HG03565 (cell line): Measurements from ENCODE around the gene OR2AG1.

Experiments used
- ATAC-seq: cut with Tn5 transposase; IDR thresholded peaks from one replicate; pipeline ENCODE4 v1.9.1; 2021; ENCODE audit warnings: mild to moderate bottlenecking, moderate library complexity; ENCODE audit not compliant: unreplicated experiment

OR2AG1 gene, protein sequence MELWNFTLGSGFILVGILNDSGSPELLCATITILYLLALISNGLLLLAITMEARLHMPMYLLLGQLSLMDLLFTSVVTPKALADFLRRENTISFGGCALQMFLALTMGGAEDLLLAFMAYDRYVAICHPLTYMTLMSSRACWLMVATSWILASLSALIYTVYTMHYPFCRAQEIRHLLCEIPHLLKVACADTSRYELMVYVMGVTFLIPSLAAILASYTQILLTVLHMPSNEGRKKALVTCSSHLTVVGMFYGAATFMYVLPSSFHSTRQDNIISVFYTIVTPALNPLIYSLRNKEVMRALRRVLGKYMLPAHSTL

DNA sequence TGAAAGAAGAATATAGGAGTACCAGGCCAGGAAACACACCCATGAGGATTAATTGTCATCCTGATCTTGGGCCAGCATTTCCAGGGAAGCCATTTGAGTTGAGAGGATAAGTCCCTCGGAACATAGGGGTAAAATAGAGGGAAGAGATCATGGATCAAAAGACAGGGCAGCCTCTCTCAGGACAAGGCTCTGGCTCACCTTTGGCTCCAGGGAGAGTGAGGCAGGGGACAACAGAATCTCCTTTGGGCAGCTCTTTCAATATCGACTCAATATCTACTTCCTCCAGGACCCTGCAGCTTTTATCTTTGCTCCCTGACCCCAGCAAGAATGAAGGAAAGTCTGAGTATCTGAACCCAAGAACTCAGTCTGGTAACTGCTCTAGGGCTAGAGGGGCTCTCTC lies at the start of gene OR2AG1:
OR2AG1 (plus strand) TSS at position 301 of the 400 bp plus-strand sequence. CDS start 2,018 bp downstream, outside the sequence.
- ATAC-seq, result no peak

DNA sequence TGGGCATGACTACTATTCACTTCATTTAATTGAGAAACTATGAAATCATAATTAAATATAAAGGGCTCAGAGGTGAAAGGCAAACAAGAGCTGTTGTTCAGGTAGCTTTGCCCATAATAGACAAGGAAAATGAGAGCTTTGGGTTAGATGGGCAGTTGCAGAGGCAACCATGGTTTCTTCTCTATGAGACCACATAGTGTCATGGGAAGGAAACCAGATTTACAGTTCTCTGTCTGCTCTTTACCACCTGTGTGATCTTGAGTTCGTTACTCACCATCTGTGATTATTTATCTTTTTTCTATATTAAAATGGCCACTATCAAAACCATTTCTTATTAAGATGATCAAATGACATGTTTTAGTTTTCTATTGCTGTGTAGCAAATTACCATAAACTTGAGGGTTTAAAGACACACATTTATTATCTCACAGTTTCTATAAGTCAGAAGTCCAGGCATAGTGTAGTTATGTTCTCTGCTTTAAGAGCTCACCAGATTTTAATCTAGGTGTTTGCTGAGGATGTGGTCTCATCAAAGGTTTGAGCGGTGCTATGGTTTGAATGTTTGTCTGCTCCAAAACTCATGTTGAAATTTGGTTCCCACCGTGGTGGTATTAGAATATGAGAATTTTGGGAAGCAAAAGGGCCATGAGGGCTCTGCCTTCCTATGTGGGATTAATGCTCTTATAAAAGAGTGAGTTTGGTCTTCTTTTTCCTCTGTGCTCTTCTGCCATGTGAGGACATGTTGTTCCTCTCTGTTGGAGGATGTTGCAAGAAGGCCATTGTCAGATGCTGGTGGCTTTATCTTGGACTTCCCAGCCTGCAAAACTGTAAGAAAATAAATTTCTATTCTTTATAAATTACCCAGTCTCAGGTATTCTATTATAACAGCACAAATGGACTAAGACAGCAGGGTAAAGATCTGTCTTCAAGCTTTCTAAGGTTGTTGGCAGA lies 49.2 kb upstream of the OR2AG1 start:
- ATAC-seq, result no peak

DNA sequence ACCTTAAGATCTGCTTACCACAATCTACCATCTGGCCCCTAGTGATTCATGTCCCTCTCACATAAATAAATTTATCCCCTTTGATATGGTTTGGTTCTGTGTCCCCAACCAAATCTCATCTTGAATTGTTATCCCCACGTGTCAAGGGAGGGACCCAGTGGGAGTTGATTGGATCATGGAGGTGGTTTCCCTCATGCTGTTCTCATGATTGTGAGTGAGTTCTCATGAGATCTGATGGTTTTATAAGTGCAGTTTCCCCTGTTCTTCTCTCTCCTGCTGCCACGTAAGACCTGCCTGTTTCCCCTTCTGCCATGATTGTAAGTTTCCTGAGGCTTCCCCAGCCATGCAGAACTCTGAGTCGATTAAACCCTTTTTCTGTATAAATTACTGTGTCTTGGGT lies 48.2 kb upstream of the OR2AG1 start:
- no peak for ATAC-seq

DNA sequence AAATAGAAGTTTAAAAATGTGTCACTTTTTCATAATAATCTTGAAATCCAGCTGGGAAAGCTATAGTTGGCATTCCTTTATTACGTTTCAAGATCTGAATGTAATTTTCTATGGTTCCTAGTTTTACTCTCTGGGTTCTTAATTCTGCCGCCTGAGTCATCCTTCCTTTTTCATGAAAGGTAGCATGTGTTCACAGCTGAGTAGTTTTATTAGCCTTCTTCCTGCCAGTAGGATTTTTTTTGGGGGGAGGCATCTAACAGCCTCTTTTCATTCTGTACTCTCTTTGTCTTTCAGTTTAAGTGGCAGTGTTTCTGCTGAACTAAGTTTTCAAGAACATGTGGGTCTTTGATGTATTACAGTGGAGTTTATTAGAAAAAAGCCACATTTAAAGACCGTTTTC lies 47.5 kb upstream of the OR2AG1 start:
- no peak for ATAC-seq

DNA sequence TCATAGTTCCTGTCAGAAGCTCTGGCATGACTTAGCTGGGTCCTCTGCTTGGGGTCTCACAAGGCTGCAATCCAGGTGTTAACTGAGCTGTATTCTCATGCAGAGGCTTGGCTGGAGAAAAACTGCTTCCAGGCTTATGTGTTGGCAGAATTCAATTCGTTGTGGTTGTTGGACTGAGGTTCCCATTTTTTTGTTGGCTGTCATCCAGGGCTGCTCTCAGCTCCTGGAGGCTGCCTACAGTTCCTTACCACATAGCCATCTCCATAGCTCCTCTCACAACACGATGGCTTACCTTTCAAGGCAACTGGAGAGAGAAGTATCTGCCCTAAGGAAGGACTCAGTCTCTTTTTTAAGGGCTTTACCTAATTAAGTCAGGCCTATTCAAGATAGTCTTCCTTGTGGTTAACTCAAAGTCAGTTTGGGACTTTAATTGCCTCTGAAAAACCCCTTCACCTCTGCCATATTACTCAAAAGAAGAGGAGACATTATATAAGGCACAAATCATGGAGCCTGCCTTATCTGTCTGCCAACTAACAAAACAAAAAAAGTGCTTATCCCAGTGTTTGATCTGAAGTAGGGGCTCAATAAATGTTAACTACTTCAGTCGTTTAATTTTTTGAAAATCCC lies 46.2 kb upstream of the OR2AG1 start:
- ATAC-seq, result no peak

DNA sequence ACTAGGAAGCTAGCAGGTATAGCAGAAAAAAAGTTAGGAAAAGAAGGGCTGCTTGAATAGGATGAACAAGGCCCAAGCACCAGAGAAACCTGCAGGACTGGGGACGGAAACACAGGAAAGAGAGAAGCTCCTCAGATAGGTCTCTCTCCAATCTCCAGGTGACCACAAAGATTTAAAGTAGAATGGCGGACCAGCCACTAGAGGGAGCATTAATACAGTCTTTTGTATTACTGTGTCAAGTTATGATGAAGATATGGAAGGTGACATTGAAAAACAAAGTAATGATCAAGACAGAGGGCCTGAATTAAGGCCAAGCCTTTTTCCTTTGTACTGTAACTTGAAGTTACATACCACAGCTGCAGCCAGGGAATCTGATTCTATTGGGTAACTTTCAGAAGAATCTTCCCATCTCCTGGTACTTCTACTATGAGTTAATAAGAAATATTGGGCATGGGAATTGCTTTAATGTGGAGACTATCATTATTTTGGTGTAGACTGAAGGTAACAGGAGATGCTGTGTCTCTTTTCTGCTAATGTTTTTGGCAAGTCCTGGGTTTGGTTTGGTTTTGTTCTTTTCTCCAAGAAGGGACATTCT lies 44.9 kb upstream of the OR2AG1 start:
- ATAC-seq, result peak; percentile 72

DNA sequence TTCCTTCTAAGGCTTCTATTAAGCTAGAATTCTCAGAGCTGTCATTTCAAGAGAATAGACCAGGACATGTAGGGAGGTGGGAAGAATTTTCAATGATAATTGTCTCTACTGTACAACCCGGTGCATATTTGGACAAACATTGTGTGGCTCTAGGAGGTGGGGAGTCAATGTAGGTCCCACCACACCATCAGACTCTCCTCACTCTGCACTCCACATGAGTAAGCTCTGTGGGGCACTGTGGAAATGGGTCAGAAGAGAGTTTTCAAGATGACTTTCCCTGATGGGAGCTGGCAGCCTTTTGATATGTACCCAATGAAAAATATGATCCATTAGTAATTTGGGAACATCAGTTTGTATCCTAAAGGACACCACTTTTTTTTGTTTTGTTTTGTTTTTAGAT lies 44.2 kb upstream of the OR2AG1 start:
- no peak for ATAC-seq

DNA sequence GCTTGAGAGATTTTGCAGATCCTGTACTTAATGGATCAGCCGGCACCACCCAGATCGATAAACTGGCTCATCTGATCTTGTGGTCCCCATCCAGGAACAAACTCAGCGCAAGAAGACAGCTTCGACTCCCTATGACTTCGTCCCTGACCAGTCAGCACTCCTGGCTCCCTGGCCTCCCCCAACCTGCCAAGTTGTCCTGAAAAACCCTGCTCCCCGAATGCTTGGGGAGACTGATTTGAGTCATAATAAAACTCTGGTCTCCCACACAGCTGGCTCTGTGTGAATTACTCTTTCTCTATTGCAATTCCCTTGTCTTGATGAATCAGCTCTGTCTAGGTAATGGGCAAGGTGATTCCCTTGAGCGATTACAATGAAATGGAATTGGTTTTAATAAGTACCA lies 40.6 kb upstream of the OR2AG1 start:
- ATAC-seq, result no peak

DNA sequence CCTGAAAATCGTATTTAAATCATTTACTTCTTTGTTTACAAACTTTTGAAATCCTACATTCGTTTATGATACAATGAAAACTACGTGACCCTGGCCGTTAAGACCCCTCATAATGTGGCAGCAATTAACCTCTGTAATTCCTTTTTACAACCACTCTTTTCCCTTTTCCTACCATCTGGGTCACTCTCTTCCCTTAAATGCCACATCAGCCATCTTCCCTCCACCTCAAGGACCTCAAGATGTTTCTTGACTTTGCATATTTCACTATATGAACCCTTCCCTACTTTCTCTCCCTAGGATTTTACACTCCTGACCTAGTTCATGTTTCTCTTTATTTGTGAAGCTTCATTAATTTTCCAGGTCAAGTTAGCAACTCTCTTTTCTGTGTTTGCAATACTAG lies 37.8 kb upstream of the OR2AG1 start:
- no peak for ATAC-seq

DNA sequence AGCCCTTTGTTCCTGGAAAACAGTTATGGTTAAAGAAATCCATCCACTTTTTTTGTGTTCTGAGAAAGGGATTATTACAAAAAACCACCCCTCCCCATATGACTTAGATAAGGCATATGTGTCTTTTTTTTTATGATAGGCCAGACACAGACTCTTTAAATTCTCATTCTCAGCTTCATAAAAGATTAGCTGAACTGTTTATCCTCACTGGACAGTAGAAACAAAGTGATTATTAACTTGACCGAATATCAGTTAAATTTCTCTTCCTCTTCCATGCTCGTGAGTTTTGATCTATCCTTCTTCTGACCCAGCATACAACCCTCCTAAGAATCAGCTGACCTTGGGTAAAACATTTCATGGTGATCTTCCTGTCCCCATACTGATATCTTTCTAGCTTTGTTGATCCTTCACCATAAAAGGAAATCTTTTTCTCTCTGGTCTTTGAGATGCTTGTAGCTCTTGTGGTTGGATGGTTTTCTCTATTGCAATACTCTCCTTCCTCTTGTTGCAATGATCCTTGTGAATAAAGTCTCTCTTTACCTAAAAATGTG lies 37.3 kb upstream of the OR2AG1 start:
- ATAC-seq, result peak; percentile 54

DNA sequence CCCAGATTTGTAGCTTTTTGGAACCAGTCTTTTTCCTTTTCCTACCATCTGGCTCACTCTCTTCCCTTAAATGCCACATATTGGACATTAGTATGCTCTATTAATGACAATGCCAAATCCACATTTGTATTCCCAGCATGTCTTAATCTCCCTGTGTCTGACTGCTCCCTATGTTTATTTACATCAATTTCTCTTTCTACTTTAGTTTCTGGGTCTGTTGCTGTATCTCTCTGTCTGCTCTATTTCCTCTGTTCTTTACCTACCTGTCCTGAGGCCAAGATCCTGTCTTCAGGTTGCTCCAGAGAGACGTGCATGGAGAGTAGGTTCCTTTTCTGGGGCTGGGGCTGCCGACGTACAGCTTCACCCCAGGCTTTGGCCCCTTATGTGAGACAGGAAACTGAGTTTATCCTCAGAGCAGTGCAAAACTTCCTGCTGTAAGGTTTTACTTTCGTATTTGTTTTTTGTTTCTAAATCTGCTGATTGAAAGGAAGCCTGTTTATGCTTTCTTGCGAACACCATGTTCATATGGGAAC lies 36.7 kb upstream of the OR2AG1 start:
- ATAC-seq, result peak; percentile 78

DNA sequence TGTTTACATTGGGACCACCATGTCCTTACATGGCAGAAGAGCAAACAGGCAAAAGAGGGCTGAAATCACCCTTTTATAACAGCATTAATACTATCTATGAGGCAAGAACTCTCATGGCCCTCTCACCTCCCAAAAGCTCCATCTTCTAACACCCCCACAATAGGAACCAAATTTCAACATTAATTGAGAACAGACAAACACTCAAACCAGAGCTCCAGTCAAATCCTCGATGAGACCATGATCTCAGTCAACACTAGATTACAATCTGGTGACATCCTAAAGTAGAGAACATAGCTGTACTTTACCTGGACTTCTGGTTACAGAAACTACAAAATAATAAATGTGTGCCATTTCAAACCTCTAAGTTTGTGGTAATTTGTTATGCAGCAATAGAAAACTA lies 36.2 kb upstream of the OR2AG1 start:
- no peak for ATAC-seq

DNA sequence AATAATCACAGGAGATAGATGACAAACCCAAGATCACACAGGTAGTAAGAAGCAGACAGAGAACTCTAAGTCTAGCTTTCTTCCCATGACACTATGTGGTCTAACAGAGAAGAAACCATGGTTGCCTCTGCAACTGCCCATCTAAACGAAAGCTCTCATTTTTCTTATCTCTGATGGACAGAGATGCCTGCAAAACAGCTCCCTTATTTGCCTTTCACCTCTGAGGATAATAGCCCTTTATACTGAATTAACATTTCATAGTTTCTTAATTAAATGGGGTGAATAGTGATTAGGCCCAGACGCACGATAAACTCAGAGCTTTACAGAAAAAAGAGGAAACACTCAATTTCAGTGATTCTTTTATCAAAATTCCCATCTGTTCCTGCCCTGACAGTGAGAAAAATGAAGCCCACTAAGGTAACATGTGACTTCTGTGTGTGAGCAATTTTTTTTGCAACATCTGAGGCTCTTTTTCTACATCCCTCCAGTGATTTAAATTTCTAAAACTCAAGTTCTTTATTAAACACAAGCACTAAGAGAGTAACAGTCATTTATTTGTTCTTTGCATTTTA lies 35.6 kb upstream of the OR2AG1 start:
- ATAC-seq, result no peak

DNA sequence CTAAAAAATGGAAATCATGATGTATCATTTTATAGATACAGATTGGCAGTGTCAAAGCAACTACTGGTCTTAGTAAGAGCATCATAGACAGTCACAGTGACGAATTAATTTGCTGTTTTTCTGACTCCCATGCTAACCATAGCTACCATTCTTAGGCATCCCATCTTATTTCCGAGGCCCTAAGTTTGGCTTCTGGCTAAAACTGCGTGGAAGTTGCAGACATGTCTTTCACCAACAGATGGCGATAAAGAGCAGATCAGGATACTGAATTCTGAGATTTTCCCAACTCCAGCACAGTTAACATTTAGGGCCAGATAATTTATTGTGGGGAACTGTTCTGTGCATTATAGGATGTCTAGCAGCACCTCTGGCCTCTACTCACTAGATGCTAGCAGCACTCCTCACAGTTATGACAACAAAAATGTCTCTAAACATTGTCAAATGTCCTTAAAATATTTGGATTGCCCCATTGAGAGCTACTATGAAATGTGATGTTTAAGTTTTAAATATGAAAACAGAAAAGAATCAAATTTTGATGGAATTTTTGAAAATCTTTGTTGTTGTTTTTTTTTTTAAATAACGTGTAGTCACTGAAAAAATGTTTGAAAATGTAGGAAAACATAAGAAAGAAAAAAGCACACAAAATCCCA lies 27.4 kb upstream of the OR2AG1 start:
- no peak for ATAC-seq

DNA sequence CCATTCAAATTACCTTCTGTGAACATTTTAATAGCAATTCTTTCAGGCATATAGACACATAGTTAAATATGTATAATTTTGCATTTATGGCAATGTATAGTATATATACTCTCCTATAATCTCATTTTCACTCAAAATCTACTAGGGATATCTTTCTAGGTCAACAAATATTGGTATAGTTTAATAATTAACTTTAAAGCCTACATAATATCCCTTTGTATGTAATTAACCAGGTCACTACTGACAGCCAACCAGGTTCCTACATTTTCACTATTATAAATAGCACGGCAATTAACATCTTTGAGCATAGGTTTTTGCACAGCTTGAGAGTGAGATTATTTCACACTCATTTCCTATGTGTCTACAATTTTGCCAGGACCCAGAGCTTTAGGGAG lies 26.9 kb upstream of the OR2AG1 start:
- no peak for ATAC-seq

DNA sequence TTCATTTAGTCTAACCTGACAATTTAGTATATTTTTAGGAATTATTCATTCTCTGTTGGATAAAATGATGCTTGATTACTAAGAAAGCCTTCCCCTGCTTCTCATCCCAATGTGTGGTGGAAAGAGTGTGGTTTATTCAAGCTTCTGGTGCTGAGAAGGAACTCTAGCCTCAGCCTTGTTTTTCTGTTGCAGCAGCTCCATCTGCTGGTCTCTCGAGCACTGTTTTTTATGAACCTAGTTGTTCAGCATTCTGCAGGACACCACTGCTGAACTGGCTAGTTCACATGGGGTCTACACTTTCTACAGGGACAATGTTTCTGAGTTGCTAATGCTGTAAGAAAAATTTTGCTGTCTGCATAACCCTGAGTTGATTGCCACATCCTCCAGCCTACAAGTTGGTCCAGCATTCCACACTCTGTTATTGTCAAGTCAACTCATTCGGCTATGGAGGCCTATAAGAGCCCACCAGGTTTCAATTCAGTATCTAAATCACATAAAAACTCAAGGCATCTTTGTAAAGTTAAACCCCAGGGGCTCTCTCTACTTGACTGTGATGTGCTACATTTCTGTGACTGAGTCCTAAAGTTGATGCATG lies 25.4 kb upstream of the OR2AG1 start:
- ATAC-seq, result peak; percentile 77

DNA sequence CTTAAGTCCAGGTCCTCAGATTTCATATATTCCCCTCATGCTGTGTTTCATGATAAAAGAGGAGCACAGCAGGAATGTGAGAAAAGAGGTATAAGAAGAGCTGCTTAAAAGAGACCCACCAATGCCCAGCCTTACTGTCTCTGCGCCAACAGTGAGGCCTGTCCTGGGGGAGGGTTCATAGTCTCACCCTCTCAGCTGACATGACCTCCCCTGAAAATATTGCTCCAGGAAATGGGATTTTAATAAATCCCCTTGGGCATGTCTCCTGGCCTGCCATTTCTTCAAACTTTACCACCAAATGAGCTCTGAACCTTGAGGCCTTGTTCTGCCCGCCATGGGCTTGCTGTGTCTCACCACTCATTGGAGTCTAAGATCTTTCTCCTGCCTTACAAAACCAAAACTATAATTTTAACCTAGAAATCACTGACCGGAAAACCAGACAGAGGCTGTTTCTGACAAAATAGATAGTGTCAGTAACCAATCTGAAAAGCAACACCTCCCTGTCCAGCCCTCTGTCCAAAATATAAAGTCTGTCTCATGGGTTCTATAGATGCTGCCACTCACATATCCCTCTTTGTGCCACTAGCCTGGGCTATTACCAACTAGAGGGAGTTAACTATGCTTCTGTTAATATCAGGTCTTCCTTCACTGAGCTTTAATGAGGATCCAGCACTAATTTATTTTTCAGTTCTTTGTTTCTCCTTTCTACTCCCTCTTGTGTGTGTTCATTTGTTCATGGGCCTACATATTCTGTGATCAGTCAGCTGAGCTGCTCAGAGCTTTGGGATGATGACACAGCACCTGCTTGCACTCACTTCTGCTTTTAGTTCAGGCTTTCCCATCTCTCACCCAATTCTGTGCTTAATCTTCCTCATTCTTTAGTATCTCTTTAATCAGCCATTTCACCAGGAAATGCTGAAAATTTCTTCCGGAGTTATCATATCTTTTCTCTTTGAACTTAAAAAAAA lies 10.6 kb upstream of the OR2AG1 start, which contains the start of gene OR2AG2:
OR2AG2 (minus strand) TSS at position 51 of the 968 bp plus-strand sequence. CDS start 3,019 bp downstream, outside the sequence.
- ATAC-seq, result peak; percentile 89

DNA sequence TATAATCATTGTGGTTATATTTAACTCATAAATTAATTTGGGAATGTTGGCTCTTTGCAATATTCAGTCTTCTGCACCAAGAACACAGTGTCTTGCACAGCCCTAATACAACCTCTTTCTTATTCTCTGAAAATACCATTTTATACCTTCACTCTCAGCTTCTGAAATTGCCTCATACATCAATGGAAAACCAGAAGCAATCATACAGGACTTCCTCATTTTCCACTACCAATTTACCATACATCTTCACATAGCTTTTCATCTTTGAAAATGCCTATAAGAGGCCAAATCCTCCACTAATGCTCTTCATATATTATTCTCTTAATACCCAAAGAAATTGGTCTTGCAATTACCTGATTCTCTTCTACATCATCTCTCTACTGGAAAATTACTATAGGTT lies 4.3 kb upstream of the OR2AG1 start:
- no peak for ATAC-seq
